Measurements from ENCODE around the gene AGFG1.
"Not testable (repeated sequence)": the region's sequence is repeated elsewhere in the genome, so short reads cannot be mapped to it uniquely, and the experiment has no call there.

The AGFG1 gene

DNA sequence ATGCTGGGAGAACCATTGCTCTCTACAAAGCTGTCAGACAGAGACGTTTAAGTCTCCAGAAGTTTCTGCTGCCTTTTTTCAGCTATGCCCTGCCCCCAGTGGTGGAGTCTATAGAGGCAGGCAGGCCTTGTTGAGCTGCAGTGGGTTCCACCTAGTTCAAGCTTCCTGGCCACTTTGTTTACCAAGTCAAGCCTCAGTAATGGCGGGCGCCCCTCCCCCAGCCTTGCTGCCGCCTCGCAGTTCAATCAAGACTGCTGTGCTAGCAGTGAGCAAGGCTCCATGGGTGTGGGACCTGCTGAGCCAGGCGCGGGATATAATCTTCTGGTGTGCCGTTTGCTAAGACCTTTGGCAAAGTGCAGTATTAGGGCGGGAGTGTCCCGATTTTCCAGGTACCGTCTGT, 74.0 kb downstream of the AGFG1 start:
- DNase-seq = no peak

GRCh38 chr2:227551836-227552235, 79.9 kb downstream of the AGFG1 start:
- DNase-seq = no peak

GRCh38 chr2:227562581-227562980, 90.6 kb downstream of the AGFG1 start:
- no peak for DNase-seq

- DNase-seq = no peak
These were observed 93.1 kb downstream of the AGFG1 start for GRCh38 chr2:227565080-227565479.

GRCh38 chr2:227566012-227566411, 94.1 kb downstream of the AGFG1 start:
- no peak for DNase-seq

- DNase-seq = no peak
These were observed 96.9 kb downstream of the AGFG1 start for GRCh38 chr2:227568852-227569169.

DNA sequence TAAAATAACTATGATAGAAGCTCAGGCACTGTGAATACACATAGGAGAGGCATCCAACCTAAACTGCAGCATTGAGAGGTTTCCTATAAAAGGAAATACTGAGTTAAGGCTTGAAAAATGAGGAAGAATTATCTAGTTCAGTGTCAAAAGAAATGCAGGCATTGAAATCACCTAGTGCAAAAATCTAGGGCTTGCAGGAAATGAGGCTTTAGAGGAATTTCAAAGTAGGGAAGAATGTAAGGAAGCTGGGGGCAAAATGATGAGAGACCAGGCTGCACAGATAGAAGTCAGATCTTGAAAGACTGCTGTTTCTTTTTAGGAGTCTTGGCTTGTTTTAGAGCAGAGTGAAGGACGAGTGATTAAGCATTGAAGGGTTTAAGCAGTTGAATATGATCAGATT, 98.7 kb downstream of the AGFG1 start:
- DNase-seq = no peak

GRCh38 chr2:227576110-227576509, 104.2 kb downstream of the AGFG1 start:
- no peak for DNase-seq

DNA sequence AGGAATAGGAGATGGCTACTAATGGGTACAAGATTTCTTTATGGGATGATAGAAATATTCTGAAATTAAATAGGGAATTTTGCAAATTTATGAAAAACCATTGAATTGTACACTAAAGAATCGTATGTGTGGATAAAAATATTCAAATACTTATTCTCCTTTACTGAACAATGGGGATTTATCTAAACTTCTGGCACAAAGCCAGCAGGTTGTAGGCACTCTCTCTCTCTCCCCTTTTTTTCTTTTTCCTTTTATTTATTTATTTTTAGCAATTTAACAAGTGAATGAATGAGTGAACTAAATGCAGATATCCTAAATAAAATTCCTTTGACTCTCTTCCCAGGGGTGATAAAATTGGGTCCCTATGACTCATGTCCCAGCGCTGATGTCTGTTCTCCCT, 104.9 kb downstream of the AGFG1 start:
- no peak for DNase-seq

DNA sequence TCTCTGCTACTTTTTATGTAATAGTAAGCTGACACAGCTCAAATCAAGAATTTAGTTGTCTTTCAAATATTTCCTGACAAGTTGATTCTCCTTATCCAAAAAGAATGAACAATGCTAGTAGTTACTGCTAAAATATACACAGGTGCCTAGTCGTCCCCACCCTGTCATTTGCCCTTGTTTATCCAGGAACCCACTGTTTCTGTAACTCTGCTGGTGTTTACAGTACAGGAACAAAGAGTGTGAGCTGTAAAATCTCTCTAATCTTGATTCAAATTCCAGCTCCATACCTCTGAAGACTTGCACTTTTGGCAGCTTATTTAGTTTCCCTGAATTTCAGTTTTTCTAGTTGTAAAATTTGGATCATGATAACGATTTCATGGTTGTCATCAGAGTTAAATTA, 105.6 kb downstream of the AGFG1 start:
- no peak for DNase-seq

- no peak for DNase-seq
These were observed 106.7 kb downstream of the AGFG1 start for GRCh38 chr2:227578642-227579041.

DNA sequence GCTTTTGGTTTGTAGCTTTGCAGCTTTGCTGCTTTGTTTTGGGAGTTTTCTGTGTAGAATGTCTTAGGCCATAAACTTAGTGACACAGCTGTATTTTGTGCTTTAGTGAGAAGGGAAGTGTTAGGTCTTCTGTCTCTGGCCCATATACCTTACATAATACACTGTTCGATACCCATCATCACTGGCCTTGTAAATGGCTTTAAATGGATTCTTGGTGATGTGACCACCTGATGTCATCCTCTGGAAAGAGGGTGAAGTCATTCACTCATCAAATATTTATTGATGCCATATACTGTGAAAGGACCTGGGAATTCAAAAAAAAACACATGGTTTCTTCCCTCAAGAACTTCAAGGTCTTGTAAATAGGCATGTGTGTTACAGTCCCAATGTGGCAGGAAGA, 107.8 kb downstream of the AGFG1 start:
- no peak for DNase-seq

DNA sequence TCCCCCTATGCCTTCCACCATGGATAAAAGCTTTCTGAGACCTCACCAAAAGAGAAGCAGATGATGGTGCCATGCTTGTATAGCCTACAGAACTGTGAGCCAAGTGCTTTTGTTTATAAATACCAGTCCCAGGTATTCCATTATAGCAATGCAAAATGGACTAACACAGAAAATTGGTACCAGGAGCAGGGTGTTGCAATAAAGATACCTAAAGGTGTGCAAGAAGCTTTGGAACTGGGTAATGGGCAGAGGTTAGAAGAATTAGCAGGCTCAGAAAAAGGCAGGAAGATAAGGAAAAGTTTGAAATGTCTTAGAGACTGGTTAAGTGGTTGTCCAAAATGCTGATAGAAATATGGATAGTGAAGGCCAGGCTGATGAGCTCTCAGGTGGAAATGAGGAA, 110.4 kb downstream of the AGFG1 start:
- no peak for DNase-seq

- DNase-seq = no peak
These were observed 120.9 kb downstream of the AGFG1 start for GRCh38 chr2:227592694-227593387.

DNA sequence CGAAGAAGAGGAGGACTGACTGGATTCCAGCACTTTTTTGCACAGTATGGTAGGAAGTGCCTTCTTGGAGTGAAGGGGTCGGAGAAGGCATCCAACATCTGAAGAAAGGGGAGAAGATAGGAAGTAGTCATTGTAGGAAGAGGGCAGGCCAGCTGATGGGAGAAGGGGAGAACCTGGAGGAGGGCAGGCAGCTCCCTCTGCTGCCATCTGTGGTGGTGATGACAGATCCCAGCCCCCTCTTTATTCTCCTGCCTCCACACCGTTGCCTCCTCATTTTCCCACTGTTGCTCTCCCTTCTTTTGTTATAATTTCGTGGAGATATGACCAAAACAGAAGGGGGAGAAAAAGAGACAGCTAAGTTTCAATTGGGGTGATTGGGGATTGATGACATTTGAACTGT, 123.8 kb downstream of the AGFG1 start:
- no peak for DNase-seq

DNA sequence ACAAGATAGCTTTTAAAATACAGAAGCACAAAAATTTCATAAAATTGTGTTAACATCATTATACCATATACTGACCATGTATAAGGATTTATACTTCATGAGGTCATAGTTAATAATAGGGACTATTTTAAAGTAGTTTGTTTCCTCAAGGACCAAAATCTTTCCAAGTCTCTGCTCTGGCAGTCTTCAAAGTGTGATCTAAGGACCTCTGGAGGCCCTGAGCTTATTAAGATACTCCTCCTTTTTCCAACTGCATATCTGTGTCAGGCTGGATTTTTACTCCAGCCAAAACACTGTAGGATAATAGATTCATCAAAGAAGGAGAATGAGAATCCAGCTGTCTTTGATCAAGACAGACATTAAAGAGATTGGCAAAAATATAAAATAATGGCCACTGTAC, 125.1 kb downstream of the AGFG1 start:
- no peak for DNase-seq

DNA sequence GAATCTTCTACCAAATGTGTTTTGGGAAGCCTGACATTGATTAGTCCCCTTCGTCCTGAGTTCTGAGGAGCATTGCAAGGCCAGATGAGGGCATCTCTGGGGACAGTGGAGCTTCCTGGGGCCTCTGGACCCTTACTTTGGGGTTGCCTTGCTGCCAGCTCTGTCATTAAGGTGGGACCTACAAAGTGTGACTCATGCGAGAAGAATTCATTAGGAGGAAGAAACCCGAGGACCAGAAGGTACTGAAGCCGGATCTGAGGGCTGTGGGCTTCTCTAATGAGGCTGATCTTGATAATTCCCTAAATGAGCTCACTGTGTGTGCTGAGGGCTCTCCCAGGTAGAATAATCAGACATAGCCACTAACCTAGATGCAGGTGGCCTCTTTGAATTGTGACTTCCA, 126.0 kb downstream of the AGFG1 start:
- DNase-seq = no peak

DNA sequence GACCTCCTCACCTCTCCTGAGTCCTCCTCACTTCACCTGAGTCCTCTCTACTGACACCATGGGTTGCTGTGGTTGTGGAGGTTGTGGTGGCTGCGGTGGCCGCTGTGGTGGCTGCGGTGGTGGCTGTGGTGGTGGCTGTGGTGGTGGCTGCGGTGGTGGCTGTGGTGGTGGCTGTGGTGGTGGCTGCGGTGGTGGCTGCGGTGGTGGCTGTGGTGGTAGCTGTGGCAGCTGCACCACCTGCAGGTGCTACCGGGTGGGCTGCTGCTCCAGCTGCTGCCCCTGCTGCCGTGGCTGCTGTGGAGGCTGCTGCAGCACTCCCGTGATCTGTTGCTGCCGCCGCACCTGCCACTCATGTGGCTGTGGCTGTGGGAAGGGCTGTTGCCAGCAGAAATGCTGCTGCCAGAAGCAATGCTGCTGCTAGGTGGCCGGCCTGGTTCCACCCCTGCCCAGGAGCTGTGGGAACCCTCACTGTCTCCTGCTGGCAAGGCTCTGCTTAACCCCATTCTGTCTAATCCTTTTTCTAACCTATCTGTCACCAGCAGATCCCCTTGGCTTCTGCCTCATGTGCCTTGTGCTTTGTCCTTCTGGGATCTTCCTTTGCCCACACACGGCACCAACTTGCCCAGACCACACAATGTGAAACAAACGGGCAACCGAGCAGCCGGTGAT, 127.0 kb downstream of the AGFG1 start, which contains the start of gene SCYGR2:
TSS of gene SCYGR2 (plus strand) at position 59 of the 669 bp plus-strand sequence. CDS start at position 59, 0 bp downstream.
- not testable (repeated sequence) for DNase-seq

- no peak for DNase-seq
These were observed 130.4 kb downstream of the AGFG1 start for GRCh38 chr2:227602358-227602757.

DNA sequence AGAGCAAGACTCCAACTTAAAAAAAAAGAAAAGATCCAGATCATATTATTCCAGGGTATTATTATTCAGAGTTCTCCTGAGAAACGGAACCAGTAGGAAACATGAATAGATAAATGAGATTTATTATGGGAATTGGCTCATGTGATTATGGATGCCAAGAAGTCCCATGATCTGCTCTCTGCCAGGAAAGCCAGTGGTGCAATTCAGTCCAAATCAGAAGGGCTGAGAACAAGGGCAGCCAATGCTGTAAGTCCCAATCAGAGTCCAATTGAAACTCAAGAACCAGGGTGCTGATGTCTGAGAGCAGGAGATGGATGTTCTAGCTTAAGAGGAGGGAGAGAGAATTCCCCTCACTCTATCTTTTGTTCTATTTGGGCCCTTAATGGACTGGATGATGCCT, 134.5 kb downstream of the AGFG1 start:
- DNase-seq = no peak

DNA sequence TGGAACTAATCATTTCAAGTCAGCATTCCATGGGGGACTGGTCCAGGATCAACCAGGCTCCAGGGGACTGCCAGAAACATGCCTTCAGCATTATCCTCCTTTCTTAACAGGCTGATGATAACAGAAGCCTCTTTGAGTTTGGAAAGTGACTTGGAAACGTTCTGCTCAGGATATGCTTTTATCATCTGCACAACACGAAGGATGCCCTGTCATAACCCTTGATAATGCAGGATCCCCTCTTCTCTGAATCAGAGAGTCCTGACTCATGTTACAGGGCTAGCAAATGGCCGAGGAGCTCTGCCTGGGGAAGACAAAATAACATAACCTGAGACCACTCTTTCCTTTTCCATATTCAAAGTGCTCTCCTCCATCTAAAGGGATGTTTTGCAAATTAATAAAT, 136.0 kb downstream of the AGFG1 start:
- no peak for DNase-seq

DNA sequence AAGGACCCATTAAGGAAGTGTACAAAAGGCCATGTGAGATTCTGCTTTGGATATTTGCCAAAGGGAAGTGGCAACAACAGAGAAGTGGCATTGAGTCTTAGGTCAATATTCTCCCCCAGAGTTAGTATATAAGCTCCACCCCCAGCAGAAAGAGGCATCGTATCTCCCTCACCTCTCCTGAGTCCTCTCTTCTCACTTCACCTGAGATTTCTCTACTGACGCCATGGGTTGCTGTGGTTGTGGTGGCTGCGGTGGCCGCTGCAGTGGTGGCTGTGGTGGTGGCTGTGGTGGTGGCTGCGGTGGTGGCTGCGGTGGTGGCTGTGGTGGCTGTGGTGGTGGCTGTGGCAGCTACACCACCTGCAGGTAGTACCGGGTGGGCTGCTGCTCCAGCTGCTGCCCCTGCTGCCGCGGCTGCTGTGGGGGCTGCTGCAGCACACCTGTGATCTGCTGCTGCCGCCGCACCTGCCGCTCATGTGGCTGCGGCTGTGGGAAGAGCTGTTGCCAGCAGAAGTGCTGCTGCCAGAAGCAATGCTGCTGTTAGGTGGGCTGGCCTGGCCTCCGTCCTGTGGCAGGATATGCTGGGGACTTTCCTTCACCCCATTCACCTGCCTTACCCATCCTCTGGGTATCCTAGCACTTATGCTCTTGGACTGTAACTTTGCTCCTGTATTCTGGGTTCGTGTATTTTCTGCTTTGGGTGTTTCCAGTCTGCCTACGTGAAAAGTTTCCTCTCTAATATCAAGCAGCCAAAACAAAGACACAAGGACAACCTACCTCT, 136.8 kb downstream of the AGFG1 start:
- DNase-seq = no peak

- no peak for DNase-seq
These were observed 138.2 kb downstream of the AGFG1 start for GRCh38 chr2:227610123-227610522.
